Measurements from ENCODE around the gene OSBPL7.
A peak's percentile ranks its signal among the peaks of the same experiment; 100 is the strongest.

Gene OSBPL7

DNA sequence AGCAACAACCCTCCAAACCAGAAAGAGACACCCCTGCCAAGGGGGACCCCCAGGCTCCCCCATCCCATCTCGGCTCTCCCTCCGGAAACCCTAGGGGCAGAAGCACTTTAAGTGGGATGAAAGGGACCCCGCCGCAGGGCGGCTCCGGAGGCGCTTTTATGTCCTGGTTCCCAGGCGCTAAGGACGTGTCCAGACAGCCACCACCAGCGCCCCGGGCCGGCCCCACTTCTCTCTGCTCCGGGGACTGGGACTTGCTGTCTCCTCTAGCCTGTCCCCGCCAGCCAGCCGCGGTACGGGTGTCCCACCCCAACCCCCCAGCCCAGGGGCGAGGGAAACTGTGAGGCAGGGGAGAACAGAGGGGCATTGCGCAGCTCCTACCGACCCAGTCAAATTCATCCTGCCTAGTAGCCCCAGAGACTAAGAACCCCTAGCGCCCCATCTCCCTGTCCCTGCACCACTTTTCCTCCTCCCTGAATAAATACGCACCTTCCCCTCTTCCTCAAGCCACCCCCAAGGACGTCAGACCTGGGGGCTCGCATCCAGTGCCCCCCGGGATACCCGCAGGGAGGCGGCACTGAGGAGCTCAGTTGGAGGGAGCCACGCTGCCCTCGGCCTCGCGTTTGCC lies 25.2 kb upstream of the OSBPL7 start:
- DNase-seq (ENCODE audit: low spot score): no peak

DNA sequence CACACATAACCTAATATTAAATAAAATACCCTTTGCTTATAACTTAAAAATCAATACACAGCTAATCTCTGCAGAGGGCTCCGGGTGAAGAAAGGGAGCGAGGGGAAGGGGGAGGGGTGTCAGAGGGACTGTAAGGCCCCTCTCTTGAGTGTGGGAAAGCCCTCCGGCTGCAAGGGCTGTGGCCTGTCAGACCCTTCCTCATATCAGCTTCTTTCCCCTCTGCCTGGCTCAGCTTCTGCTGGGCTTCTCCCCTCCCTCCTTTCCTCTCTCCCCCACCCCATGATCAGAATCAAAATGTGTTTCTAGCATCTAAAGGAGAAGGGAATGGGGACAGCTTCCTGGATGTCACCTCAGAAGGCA lies 24.1 kb upstream of the OSBPL7 start:
- DNase-seq (ENCODE audit: low spot score): no peak

DNA sequence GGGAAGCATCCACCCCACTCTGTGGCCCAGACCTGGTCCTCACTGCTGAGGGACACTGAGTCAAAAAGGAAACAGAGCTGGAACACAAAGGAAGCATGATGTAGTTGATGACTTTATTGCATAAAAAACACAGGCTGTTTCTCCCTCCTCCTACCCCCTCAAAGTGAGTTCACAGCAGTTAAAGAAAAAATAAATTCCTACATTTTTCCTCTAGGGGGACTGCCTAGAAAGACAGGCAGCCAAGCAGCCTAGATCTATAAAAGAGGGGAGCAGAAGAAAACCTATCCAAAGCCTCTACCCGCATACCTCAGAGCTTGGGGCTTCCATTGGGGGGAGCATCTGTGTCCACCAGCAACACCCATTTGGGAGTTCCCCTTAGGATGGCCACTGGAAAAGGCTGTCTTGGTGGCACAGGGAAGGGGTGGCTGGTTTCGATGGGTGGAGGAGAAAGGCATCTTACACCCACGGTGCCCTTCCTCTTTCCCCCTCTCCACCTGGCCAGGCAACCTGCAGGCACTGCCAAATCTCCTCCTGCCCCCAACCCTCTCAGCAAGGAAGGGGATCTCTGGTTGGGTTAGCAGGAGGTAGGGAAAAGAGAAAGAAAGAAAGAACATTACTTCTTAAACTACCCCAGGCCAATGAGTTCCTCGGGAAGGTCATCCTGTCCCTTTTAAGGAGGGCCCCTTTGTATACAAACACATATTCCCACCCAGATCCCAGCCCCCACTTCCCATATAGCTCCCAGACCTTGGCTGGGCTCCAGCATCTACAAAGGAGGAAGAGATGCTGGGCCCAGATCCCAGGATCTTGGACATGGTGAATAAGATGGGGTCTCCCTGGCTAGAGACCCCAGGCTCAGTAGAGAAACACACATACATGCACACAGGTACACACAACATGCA lies 23.5 kb upstream of the OSBPL7 start:
- DNase-seq (ENCODE audit: low spot score): no peak

DNA sequence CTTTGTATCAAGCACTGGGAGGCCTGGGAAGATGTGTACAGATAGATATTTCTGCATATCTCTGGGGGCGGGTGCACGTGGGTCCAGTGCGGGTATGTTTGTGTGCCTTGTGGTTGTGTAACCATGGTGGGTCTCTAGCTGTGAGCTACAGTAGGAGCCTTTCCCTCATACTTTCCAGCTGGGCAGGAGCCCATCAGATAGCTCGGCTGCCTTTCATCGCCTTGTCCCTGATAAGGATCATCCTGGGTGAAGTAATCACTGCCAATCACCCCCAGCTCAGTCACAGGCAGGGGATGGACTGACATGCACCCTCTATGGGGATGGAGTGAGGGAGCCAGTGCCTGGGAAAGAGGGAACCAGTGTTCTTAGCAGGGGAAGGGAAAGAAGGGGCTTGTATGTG lies 22.6 kb upstream of the OSBPL7 start:
- DNase-seq (ENCODE audit: low spot score): no peak

DNA sequence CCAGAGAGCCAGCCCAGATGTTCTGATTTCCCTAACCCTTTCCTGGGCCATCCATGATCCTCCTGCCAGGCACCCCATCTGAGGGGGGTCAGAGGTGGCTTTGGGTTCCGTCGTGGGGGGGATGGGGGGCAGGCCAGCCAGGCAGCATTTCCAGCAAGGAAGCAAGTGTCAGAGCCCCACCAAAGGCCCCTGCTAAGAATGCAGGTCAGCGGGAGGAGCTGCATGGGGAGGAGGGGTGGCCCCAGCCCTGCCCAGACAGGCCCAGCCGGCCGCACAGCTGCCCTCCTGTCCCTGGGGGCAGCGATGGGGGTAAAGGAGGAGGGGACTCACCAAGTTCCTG lies 21.8 kb upstream of the OSBPL7 start:
- DNase-seq (ENCODE audit: low spot score): no peak

DNA sequence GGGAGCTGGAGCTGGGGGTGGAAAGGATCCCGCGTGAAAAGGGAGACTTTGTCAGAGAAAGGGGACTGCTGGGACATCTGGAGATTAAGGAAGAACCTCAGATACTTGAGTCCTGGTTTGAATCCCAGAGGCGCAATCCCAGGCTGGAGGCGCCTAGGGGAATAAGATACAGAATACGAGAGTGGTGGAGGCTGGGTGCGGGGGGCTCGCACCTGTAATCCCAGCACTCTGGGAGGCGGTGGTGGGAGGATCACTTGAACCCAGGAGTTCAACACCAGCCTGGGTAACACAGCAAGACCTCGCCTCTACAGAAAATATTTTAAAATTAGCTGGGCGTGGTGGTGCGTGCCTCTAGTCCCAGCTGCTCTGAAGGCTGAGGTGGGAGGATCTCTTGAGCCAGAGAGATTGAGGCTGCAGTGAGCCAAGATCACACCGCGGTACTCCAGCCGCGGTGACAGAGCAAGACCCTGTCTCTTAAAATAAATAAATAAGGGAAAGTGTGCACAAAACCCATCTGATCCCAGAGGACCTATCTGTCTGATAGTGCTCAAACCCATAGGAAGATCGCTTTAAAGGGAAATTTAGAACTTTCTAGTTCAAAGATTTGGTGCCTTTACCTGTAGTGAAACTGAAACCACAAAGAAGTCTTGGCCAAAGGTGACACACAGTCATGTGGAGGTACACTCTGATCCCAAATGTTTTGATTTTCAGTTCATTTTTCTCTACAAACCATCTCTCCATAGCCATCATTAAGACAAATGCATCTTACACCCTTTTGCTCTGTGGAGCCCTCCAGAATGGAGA lies 20.1 kb upstream of the OSBPL7 start:
- DNase-seq (ENCODE audit: low spot score): no peak

DNA sequence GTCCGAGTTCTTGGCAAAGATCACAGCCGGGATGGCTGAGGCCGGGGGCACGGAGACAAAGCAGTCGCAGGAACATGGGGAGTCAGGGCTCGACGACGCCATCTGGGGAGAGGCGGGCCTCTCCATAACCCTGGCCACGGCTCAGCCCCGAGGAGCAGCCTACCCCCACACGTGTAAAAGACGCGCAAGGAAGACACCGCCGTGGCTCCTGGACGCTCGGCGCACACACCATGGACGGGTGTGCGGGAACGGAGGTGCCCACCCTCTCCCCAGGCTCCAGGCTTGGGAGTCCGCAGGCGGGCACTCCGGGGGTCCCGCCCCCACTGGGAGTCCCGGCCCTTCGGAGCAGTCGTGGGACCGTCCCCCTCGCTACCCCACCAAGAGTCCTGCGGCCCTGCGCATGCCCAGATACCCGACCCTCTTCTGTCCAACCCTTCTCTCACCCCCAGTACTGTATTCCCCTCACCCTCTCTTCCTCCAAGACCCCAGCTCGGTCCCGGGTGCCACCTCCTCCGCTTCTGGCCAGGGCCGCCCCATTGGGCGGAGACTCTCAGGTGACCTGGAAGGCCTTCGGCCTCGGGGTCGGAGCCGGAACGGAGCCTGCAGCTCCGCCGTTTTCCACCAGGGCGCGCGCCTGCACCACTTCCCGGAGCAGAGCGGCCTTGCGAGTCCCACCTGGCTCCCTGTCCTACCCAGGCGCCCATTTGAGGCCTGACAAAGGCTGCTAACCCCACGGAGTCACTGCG lies 19.3 kb upstream of the OSBPL7 start, which contains the start of gene SCRN2:
SCRN2 (minus strand) TSS at position 532 of the 746 bp plus-strand sequence; CDS start at position 102, 430 bp downstream.
- DNase-seq (ENCODE audit: low spot score): peak; percentile 90

DNA sequence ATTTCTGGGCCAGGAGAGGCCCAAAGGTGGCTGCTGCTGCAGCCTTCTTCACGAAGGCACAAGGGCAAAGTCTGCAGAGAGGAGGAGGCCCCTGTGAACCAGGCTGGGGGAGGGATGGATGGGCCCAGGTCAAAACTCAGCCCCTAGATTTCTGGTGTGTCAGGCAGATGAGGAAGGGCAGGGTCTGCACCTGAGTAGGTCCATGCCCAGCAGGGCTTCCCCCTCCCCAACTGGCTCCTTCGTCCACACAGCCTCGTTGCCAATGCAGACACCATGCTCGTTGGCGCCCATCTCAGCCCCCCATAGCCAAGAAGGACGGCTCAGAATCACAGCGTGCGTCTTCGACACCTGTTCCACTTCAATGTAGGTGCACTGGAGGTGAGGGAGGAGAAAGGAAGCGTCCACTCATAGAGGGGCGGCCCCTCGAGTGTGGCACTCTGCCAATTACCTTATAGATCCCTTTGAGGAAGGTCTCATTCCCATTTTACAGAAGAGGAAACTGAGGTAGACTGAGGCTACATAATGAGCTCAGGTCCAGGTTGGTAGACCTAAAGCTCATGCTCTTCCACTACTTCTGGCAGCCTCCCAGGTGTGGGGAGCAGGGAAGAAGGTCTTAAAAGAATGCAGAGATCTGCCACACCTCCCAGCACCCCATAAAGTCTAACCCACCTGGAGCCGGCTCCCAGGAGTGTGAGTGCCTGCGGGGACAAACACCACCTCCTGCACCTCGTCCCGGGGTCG lies 18.6 kb upstream of the OSBPL7 start:
- DNase-seq (ENCODE audit: low spot score): no peak

DNA sequence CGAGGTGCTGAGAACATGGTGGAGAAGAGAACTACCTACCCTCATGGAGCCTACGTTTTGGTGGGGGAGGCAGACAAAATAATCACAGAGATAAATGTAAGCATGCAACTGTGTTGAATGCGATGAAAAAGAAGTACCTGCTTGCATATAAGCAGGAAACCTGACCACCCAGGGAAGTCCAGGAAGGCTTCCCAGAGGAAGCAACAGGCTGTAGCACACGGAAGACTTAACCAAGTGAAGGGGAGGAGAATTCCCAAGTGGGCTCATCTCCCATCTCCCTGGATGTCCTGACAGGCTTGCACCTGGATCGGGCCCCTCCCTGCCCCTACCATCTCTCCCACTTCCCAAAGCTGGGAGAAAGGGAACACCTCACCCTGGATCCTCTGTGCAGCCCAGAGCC lies 17.5 kb upstream of the OSBPL7 start:
- no peak for DNase-seq (ENCODE audit: low spot score)

DNA sequence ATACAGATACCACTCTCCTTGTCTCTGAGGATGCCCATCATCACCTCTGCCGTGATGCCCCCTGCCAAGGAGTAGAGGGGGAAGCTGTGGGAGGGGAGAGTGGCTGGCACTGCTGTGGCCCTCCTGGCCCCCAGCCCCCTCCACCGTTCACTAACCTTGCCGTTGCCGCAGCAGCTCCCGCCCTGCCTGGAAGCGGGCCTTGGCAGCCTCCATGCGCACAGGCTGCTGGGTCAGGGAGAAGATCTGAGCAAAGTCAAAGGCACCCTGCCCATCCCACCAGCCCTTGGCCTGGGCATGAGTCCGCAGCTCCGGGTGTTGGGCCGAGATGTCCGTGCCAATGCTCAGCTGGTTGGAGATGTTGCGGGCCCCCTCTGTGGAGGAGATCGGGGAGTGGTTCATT lies 17.0 kb upstream of the OSBPL7 start:
- DNase-seq (ENCODE audit: low spot score): no peak

DNA sequence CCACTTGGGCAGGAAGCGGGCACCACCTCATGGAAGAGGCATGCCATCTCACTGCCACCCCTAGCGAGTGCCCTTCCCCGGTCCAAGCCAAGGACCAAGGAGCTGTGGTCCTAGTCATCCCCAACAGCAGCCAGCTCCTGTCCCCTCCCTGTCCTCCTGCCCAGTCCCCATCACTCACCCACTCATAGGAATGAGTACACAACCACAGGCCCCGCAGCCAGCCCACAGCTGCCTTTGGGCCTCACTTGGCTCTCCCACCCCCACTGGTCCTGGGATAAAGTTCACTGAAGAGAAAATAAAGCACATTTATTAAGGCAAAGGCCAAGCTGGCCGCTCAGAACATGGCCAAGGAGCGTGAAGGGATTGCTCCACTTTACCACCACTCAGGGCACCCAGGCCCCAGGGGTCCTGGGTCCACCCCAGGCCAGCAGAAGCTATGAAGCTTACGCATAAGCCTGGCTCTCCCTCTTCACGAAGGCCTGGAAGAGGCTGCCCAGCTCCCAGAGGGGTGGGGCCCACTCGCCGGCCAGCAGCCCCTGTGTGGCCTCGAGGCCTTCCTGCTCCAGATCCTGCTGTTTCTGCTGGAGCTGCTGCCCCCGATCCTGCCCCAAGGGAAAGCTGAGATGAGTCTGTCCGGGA lies 15.9 kb upstream of the OSBPL7 start:
- DNase-seq (ENCODE audit: low spot score): peak; percentile 66

DNA sequence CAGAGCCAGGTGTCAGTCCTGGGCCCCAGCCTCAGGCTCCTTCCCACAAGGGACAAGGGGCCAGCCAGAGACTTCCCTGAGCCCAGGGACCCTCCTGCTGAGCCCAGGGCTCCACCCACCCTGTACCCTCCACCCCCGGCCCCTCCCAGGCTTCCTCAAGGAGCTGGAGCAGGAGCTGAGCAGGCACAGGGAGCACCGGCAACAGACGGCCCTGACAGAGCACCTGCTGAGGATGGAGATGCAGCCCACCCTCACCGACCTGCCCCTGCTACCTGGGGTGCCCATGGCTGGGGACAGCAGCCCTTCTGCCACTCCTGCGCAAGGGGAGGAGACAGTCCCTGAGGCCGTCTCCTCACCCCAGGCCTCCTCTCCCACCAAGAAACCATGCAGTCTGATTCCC lies 15.0 kb upstream of the OSBPL7 start:
- DNase-seq (ENCODE audit: low spot score): no peak

DNA sequence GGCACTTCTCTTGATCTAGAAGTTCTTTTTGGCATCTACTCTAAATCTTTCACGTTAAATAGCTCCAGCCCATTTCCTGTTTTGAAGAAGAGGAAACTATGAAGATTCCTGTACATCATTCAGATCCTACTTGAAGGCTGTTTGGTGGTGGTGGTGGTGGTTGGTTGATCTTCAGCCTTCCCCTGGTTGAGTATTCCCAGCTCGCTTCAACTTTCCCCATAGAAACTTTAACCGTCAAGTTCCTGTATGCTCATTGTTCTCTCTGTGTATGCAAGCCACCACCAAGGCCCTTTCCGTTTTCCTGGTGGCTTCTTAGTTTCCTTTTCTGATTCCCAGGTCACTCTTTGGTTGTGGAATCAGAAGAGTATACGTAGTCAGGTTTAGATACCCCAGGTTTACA lies 13.2 kb upstream of the OSBPL7 start:
- DNase-seq (ENCODE audit: low spot score): no peak

DNA sequence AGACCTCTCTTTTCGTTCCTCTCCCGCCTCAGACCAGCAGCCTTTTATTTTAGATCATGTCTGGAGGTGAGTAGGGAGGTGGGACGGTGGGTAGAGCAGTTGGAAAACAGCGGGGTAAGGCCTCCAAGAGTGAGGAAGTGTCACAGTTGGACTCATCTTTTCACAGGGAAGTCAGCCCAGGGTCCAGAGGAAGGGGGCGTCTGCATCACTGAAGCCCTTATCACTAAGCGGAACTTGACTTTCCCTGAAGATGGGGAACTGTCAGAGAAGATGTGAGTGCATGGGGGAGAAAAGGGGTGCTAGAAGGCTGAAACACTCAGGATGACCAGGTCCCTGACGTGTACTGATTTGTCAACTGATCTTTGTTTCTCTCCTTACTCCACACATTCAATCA lies 10.3 kb upstream of the OSBPL7 start:
- DNase-seq (ENCODE audit: low spot score): no peak

DNA sequence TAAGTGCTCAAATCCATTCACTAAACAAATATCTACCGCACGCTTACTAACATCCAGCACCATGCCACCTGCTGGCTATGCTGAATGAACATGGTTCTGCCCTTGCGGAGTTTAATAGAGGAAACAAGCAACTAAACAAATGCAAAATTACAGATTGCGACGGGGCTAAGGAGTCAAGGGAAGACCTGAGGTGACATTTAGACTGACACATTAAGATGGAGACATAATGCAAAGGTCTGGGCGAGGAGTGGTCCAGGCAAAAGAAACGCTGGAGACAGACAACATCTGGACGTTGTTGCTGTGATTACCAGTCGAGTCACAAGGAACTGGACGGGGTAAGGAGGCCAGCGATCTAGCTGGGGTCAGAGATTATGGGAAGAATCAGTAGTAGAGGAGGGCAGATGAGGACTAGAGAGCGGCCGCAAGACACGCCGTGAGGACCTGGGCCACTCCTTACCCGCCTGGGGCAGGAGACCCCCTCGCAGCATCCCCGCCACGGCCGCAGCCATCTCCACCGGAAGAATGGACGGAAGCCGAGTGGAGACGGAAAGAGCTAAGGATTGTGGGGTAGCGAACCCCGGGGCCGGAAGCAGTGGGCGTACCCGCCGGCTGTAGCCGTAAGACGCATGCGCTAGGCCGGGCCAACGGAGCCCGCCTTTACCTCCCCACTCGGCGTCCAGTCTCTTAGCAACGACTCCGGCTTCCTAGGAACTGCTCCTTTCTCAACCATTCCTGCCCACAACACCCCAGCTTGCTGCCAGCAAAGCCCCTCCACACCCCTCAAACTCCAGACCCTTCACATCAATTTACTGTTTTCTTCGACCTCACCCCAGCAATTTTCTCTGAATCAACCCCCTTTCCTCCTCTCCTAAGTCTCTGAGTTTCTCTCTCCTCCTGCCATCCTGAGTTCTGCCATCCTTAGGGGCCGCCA lies 9.7 kb upstream of the OSBPL7 start, which contains the start of the genes LRRC46 and MRPL10:
LRRC46 (plus strand) TSS at position 668 of the 931 bp plus-strand sequence. CDS start 320 bp downstream, outside the sequence.
MRPL10 (minus strand) TSS at position 539 of the 931 bp plus-strand sequence; CDS start at position 509, 30 bp downstream.
- DNase-seq (ENCODE audit: low spot score): peak; percentile 94

DNA sequence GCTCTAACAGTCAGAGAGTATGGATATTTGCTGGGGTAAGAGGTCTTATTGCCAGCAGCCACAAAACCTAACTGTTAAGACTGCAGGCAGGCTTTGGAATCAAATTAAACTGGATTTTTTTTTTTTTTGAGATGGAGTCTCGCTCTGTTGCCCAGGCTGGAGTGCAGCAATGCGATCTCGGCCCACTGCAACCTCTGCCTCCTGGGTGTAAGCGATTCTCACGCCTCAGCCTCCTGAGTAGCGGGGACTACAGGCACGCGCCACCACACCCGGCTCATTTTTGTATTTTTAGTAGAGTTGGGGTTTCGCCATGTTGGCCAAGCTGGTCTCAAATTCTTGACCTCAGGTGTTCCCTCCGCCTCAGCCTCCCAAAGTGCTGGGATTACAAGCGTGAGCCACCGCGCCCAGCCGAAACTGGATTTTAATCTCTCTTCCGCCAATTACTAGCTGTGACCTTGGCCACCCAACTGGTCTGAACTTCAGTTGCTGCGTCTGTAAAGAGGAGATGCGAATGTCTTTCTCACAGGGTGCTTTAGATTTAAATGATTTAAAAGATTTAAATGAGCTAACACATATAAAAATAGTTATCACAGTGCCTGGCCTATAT lies 8.9 kb upstream of the OSBPL7 start:
- DNase-seq (ENCODE audit: low spot score): no peak

DNA sequence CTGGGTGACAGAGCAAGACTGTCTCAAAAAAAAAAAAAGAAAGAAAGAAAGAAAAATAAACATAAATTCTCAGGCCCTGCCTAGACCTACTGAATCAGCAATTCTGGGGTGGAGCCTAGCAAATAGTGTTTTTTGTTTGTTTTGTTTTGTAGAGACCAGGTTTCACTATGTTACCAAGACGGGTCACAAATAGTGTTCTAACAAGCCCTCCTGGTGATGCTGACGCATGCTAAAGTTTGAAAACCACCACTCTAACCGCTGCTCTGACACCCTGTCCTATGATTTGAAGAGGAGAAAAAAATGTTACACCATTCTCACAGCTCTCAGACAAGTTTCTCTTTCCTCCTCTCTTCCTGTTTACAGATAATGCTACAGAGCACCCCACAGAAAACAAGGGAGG lies 8.3 kb upstream of the OSBPL7 start:
- DNase-seq (ENCODE audit: low spot score): no peak

DNA sequence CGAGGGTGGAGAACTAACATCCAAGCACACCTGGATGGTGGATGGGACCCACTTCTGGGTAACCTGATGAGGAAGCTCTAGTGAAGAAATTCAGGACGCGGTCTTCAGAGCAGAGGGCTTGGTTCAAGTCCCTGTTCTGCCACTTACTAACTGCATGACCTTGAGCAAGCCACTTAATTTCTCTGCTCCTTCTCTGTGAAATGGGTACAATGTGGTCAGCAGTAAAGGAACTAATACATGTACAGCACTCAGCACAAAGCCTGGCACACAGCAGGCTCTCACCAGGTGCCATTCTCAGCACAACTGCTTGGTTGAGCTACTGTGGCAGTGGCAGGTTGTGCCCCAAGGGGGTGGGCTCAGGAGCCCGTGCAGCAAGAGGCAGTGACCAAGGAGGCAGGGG lies 1.9 kb upstream of the OSBPL7 start:
- DNase-seq (ENCODE audit: low spot score): no peak

DNA sequence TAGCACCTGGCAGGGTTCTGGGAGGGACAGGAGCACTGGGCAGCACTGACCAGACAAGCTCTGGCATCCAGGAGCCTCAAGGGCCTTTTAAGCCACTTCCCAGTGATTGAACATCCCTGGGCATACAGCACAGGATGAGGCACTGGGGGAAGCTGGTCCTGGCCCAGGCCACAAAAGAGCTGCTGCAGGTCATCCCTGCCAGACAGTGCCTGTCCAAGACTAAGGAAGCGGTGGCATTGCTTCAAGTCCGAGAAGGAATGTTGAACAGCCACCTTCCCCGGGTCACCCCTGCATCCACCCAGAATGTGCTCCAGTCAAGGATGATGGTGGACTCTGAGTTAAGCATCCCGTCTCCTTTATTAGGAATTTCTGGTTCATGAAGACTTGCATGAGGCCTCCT lies 1.2 kb upstream of the OSBPL7 start:
- DNase-seq (ENCODE audit: low spot score): no peak

All from kidney tubule cell (primary cell).